UCSD-AML1 (cell line): ENCODE results near the gene PLIN5.
A peak's percentile ranks its signal among the peaks of the same experiment; 100 is the strongest.
"Not testable (repeated sequence)": the region's sequence is repeated elsewhere in the genome, so short reads cannot be mapped to it uniquely, and the experiment has no call there.

Experiments used
- DNase-seq: peaks from one replicate; lab custom pipeline; 2025; ENCODE audit not compliant: unreplicated experiment; lab: John Stamatoyannopoulos, UW

The PLIN5 gene

GRCh38 chr19:4543842-4544647, 9.0 kb upstream of the PLIN5 start:
- DNase-seq = no peak

- no peak for DNase-seq
Measured at GRCh38 chr19:4542896-4543841, 8.1 kb upstream of the PLIN5 start.

- not testable (repeated sequence) for DNase-seq
Measured at GRCh38 chr19:4541806-4542145, 6.8 kb upstream of the PLIN5 start.

- no peak for DNase-seq
Measured at GRCh38 chr19:4541114-4541805, 6.2 kb upstream of the PLIN5 start.

- peak; percentile 73 for DNase-seq
Measured at GRCh38 chr19:4539693-4540581, 4.9 kb upstream of the PLIN5 start, which contains the start of gene LRG1. Gene LRG1 (minus strand): TSS chr19:4540036. CDS start chr19:4540013, 23 bp downstream.

GRCh38 chr19:4539169-4539692, 4.2 kb upstream of the PLIN5 start:
- no peak for DNase-seq

- DNase-seq = no peak
Measured at GRCh38 chr19:4538601-4538954, 3.6 kb upstream of the PLIN5 start.

- no peak for DNase-seq
Measured at GRCh38 chr19:4537953-4538600, 3.1 kb upstream of the PLIN5 start.

- DNase-seq = no peak
Measured at GRCh38 chr19:4536798-4537197, 1.8 kb upstream of the PLIN5 start.

GRCh38 chr19:4533835-4534424, 1.1 kb downstream of the PLIN5 start:
- no peak for DNase-seq

- DNase-seq = no peak
Measured at GRCh38 chr19:4533334-4533733, 1.7 kb downstream of the PLIN5 start.

- DNase-seq = no peak
Measured at GRCh38 chr19:4531562-4532165, 3.4 kb downstream of the PLIN5 start.

GRCh38 chr19:4529924-4530522, 5.0 kb downstream of the PLIN5 start:
- no peak for DNase-seq

GRCh38 chr19:4528843-4529242, 6.2 kb downstream of the PLIN5 start:
- no peak for DNase-seq

GRCh38 chr19:4527377-4527776, 7.6 kb downstream of the PLIN5 start:
- DNase-seq = not testable (repeated sequence)

- no peak for DNase-seq
Measured at GRCh38 chr19:4525563-4526002, 9.4 kb downstream of the PLIN5 start.

GRCh38 chr19:4524808-4525562, 10.0 kb downstream of the PLIN5 start:
- peak; percentile 69 for DNase-seq
